Fibroblast of mammary gland (primary cell): ENCODE measurements around the gene PPP1CB.

Experiments used
- DNase-seq: peaks from one replicate; pipeline ENCODE4 v3.0.0-alpha.2; 2010; ENCODE audit warnings: low read depth
- H3K4me3 ChIP-seq: 2 replicates; pipeline ENCODE4 v1.5.1; 2011; ENCODE audit warnings: low read depth, mild to moderate bottlenecking, low read length, moderate library complexity; ENCODE audit not compliant: control insufficient read depth
- CTCF ChIP-seq: conservative IDR thresholded peaks from 2 replicates; pipeline ENCODE4 v1.5.1; 2011; ENCODE audit warnings: low read depth, low read length, inconsistent platforms; ENCODE audit not compliant: control insufficient read depth, insufficient read depth

Gene PPP1CB

GRCh38 chr2:28748176-28748575, 3.5 kb upstream of the PPP1CB start:
- no peak overlapping the region for H3K4me3 ChIP-seq
- no peak for DNase-seq
- no peak for TF ChIP-seq CTCF

- H3K4me3 ChIP-seq, result no peak overlapping the region
- TF ChIP-seq CTCF, result no peak
- no peak for DNase-seq
Measured at GRCh38 chr2:28748941-28749340, 2.7 kb upstream of the PPP1CB start.

- no peak for DNase-seq
- no peak overlapping the region for H3K4me3 ChIP-seq
- TF ChIP-seq CTCF, result no peak
Measured at GRCh38 chr2:28749526-28749925, 2.1 kb upstream of the PPP1CB start.

- DNase-seq, result no peak
- H3K4me3 ChIP-seq, result peak overlapping the region; percentile 61
- TF ChIP-seq CTCF, result no peak
Measured at GRCh38 chr2:28750316-28751251, 1.0 kb upstream of the PPP1CB start.

GRCh38 chr2:28751956-28752630, 463 bp downstream of the PPP1CB start:
- no peak for TF ChIP-seq CTCF
- DNase-seq, result no peak
- H3K4me3 ChIP-seq, result peak overlapping the region; percentile 99

- no peak for TF ChIP-seq CTCF
- DNase-seq, result no peak
- peak overlapping the region; percentile 99 for H3K4me3 ChIP-seq
Measured at GRCh38 chr2:28752631-28753376, 1.2 kb downstream of the PPP1CB start.
